HL-60 (cell line): ENCODE measurements around the gene SMAD1.

ENCODE experiments used
- GABPA ChIP-seq: IDR thresholded peaks from 2 replicates; pipeline ENCODE4 v1.6.1; 2012; ENCODE audit warnings: low read depth
- POLR2AphosphoS5 ChIP-seq: IDR thresholded peaks from 2 replicates; pipeline ENCODE4 v1.6.1; 2012; ENCODE audit warnings: low read depth
- REST ChIP-seq: IDR thresholded peaks from 2 replicates; pipeline ENCODE4 v1.6.1; 2012; ENCODE audit warnings: low read depth; ENCODE audit not compliant: insufficient replicate concordance
- SPI1 ChIP-seq: IDR thresholded peaks from 2 replicates; pipeline ENCODE4 v1.6.1; 2012; ENCODE audit warnings: low read depth, mild to moderate bottlenecking, borderline replicate concordance
- TF ChIP-seq, protein P1 (sequence below): IDR thresholded peaks from one replicate; pipeline ENCODE4 v1.5.1; 2011; ENCODE audit warnings: low read length, control low read depth, inconsistent platforms; ENCODE audit not compliant: insufficient read depth

GRCh38 chr4:145433684-145434083 is 48.0 kb upstream of the SMAD1 start:
- no peak for TF ChIP-seq GABPA
- TF ChIP-seq SPI1: no peak
- TF ChIP-seq, protein P1, sequence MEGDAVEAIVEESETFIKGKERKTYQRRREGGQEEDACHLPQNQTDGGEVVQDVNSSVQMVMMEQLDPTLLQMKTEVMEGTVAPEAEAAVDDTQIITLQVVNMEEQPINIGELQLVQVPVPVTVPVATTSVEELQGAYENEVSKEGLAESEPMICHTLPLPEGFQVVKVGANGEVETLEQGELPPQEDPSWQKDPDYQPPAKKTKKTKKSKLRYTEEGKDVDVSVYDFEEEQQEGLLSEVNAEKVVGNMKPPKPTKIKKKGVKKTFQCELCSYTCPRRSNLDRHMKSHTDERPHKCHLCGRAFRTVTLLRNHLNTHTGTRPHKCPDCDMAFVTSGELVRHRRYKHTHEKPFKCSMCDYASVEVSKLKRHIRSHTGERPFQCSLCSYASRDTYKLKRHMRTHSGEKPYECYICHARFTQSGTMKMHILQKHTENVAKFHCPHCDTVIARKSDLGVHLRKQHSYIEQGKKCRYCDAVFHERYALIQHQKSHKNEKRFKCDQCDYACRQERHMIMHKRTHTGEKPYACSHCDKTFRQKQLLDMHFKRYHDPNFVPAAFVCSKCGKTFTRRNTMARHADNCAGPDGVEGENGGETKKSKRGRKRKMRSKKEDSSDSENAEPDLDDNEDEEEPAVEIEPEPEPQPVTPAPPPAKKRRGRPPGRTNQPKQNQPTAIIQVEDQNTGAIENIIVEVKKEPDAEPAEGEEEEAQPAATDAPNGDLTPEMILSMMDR: no peak
- TF ChIP-seq REST: no peak
- no peak for TF ChIP-seq POLR2AphosphoS5
